GM18873 (cell line): ENCODE data around the gene CRPPA.
"Not testable (repeated sequence)": the region's sequence is repeated elsewhere in the genome, so short reads cannot be mapped to it uniquely, and the experiment has no call there.

Experiments used
- ATAC-seq: cut with Tn5 transposase; IDR thresholded peaks from one replicate; pipeline ENCODE4 v1.9.1; 2021; ENCODE audit warnings: mild to moderate bottlenecking, moderate library complexity, moderate number of reproducible peaks; ENCODE audit not compliant: unreplicated experiment, low FRiP score

CRPPA gene

GRCh38 chr7:16421333-16422102 lies at the start of gene CRPPA:
CRPPA (minus strand) TSS chr7:16421538; CDS start chr7:16421322, 216 bp downstream.
- ATAC-seq, result peak; percentile 36

- no peak for ATAC-seq
These were observed 44.4 kb upstream of the CRPPA start, which contains the start of gene SOSTDC1 for GRCh38 chr7:16465469-16466361. SOSTDC1 (minus strand) TSS chr7:16465738; CDS start chr7:16465668, 70 bp downstream.

- no peak for ATAC-seq
These were observed 42.8 kb upstream of the CRPPA start for GRCh38 chr7:16463949-16464715.

GRCh38 chr7:16463520-16463919 lies 42.2 kb upstream of the CRPPA start:
- ATAC-seq, result no peak

GRCh38 chr7:16462431-16462889 lies 41.1 kb upstream of the CRPPA start:
- no peak for ATAC-seq

DNA sequence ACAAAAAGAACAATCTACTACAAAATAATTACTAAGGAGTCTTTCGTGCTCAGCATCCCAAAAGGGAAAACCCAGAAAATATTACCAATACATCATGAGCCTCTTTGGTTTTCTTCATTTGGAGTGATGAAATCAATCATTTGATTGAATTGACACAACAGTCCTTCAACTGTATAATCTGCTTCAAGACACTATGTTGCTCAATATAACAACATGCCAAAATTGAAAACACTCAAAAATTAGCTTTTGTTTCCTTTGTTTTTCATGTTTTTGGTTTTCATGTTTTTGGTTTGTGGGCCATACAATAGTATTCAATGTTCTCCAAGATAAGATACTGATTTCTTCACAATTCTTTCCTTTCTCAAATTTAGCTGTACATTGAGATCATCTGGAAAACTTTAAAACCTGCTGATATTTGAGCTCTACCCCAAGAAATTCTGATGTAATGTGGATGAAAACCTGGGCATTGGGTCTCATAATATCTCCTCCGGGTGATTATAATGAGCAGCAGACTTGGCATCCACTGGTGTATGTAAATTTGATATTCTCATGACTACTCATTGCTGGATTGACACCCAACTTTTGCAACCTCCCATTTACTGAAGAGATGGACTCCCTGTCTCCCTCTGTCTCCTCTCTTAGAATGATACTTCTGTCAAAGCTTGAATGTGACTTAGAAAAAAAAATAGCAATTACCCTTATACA lies 39.6 kb upstream of the CRPPA start:
- no peak for ATAC-seq

DNA sequence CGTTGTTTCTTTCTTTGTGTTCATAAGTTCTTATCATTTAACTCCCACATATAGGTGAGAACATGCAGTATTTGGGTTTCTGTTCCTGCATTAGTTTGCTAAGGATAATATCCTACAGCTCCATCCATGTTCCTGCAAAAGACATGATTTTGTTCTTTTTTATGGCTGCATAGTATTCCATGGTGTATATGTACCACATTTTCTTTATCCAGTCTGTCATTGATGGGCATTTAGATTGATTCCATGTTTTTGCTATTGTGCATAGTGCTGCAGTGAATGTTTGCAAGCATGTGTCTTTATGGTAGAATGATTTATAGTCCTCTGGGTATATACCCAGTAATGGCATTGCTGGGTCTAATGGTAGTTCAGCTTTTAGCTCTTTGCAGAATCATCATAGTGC lies 35.0 kb upstream of the CRPPA start:
- ATAC-seq, result not testable (repeated sequence)

GRCh38 chr7:16455591-16455990 lies 34.3 kb upstream of the CRPPA start:
- no peak for ATAC-seq

DNA sequence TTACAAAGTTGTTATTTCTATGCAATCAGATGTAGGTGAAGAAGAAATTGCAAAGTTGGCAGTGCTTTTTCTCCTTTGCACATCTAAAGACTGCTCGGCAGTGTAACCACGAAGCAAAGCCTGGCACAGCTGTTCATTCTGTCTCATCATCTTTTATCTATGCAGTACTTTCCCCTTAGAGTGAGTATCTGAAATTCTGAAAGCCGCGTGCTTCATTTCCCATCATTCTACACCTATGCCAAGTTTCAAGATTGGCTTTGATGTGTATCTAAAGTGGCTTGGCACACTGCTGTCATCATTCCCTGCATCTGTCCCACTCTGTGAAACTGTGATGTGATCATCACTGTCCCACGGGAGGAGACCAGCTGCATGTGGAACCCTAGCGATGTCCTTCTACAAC lies 29.0 kb upstream of the CRPPA start:
- no peak for ATAC-seq

GRCh38 chr7:16447876-16448275 lies 26.5 kb upstream of the CRPPA start:
- ATAC-seq, result no peak

- no peak for ATAC-seq
These were observed 25.2 kb upstream of the CRPPA start for GRCh38 chr7:16446508-16446907.

GRCh38 chr7:16443871-16444270 lies 22.5 kb upstream of the CRPPA start:
- ATAC-seq, result not testable (repeated sequence)

DNA sequence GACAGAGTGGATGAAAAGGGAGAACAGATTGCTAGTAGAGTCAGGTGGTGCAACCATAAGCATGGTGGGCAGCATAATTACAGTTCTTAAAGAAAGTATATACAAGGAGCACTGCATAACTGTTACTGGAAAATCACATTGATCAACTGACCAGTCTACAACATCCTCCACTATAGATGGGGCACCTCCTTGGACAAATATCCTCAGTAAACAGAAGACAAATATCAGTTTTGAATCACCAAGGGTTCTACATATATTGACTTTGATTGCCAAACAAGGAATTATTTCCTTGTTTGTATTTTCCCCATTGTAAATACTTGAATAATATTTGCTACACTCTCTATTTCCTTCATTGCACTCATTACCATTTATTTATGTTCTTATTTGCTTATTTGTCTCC lies 17.6 kb upstream of the CRPPA start:
- no peak for ATAC-seq

- ATAC-seq, result no peak
These were observed 15.0 kb upstream of the CRPPA start for GRCh38 chr7:16436306-16436705.

- ATAC-seq, result no peak
These were observed 12.3 kb upstream of the CRPPA start for GRCh38 chr7:16433568-16434122.

DNA sequence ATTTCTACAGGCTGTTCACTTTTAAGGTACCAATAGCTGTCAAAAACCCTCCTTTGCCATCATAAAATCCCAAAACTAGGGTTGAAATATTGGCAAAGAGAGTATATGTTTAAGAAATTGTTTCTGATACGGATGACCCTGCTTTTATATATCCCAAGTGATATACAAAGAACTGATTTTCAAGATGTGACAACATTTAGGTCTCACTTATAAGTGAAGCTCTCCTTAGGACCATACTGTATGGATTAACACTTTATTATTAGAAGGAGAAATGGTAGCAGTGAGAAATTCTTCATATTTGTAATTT lies 11.0 kb upstream of the CRPPA start:
- ATAC-seq, result no peak

- peak; percentile 60 for ATAC-seq
These were observed 10.5 kb upstream of the CRPPA start for GRCh38 chr7:16431646-16432424.

DNA sequence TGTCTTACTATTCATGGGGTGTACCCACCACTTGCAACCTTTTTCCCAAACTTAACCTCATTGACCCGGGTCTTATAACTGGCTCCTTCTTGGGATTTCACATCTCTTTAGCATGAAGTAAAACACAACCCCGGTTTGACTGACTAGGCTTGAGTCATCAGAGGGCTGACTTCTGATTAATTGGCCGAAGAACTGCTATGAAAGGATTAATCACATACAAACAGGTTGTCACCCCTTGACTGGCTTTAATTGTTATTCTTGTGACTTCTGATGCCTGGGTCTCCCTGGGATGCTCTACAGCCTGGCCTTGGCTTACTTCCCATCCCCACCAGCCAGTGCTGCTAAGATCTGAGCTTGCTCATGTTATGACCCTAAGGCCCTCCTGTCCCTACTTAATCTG lies 8.8 kb upstream of the CRPPA start:
- no peak for ATAC-seq

DNA sequence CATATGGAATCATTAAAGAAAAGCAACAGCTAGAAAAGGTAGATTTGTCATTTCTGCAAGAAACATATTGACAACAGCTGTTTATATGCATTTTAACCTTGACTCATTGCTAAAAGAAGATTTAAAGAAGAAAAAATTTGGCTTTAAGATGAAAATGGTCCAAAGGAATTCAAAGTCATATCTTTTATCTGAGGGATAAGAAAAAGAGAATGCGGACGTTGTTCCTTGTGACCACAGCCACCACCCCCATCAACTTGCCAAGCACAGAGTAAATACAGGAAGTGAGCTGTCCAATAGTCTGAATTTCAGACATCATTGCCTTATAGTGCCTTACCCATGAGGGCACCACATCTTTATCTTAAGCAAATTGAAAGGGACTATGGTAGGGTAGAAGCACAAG lies 7.3 kb upstream of the CRPPA start:
- no peak for ATAC-seq
